Stimulated activated memory B cell treated with anti-CD40 and anti-IgM and Interleukin-4, amounts not matched to agents 10 μg/mL and 1 μg/mL and 100 μg/mL, for 72 hours (primary cell): ENCODE data around the gene KTN1.

Experiments
- ATAC-seq: fragments of 150-1000 bp; cut with Tn5 transposase; 2 replicates; pipeline ENCODE4 v1.10.0; 2021
- H3K27ac Mint-ChIP-seq: one replicate; pipeline ENCODE4 v1.8.0; 2022; ENCODE audit warnings: mild to moderate bottlenecking, mixed read lengths
- H3K27me3 Mint-ChIP-seq: one replicate; pipeline ENCODE4 v1.8.0; 2022; ENCODE audit warnings: mixed read lengths
- H3K36me3 Mint-ChIP-seq: one replicate; pipeline ENCODE4 v1.8.0; 2022; ENCODE audit warnings: mixed read lengths
- H3K4me1 Mint-ChIP-seq: one replicate; pipeline ENCODE4 v1.8.0; 2022; ENCODE audit warnings: mixed read lengths
- H3K4me3 Mint-ChIP-seq: one replicate; pipeline ENCODE4 v1.8.0; 2022; ENCODE audit warnings: mild to moderate bottlenecking, moderate library complexity, mixed read lengths
- H3K9me3 Mint-ChIP-seq: one replicate; pipeline ENCODE4 v1.8.0; 2022; ENCODE audit warnings: mixed read lengths

The KTN1 gene

DNA sequence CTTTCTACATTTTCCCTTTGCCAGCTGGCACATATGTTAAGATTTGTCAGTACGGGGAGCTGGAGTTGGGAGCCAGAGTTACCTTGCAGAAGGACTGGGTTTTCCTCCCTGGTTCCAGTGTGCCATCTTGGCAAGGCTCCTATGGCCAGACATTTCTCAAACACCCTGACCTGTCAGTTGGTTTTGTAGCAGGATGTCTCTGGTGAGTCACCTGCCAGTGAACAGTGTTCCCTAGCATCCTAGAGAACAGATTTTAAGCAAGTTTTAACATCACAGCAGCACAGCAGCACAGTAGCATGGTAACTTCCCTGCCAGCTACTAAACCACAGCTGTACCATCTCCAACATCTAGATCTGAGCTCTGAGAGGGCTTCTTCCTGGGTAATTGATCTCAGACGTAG, 26.2 kb upstream of the KTN1 start:
- Mint-ChIP-seq H3K4me3 (no peak overlapping the region), H3K27ac (no peak overlapping the region), H3K9me3 (peaks cover 7% of the 10 kb centered on the region), H3K27me3 (no peaks in the 10 kb centered on the region), H3K36me3 (peaks cover 12% of the 10 kb centered on the region), H3K4me1 (no peaks in the 10 kb centered on the region)
- no peak for ATAC-seq

DNA sequence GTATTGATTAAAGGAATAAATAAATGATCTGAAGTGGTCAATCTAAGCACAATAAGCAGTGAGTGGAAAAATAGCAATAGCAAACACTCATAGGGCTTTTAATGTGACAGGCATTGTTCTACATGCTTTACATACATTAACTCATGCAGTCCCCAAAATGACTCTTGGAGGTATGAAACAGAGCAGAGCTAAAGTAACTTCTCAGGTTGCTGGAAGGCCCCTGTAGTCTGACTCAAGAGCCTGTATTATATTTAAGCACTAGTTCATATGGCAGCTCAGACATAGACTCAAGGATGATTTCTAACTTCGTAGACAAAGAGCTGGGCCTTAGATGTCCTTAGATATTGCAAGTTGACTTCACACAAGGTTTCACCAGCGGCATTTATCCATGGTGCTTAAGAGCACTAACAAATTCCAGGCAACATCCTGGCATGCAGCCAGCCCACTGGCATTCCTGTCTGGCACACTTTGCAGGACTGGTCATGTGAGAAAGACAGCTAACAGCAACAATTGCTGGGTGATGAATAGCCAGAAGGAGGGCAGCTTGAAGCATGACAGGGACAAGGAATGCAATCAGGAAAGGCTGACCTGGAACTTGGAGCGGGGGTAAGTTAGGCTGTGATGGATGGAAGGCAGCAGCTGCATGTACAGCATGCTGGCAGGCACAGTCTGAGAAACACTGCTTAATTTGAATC, 22.9 kb upstream of the KTN1 start:
- Mint-ChIP-seq H3K36me3 (peaks cover 17% of the 10 kb centered on the region), H3K4me3 (no peak overlapping the region), H3K4me1 (no peaks in the 10 kb centered on the region)

DNA sequence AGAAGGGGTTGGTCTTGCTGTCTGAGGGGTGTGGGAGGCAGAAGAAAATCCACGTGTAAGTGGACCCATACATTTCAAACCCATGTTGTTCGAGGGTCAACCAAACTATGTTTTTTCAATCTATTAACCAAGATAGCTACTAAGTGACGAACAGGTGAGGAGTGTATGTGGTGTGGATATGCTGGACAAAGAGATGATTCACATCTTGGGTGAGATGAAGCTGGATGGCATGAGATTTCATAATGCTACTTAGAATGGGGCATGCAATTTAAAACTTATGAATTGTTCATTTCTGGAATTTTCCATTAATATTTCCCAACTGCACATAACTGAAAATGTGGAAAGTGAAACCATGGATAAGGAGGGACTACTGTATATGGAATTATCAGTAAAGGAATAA, 17.9 kb upstream of the KTN1 start:
- no peak for ATAC-seq
- H3K4me1 Mint-ChIP-seq: no peaks in the 10 kb centered on the region
- H3K9me3 Mint-ChIP-seq: no peaks in the 10 kb centered on the region
- no peaks in the 10 kb centered on the region for H3K27me3 Mint-ChIP-seq
- no peak overlapping the region for H3K27ac Mint-ChIP-seq
- H3K36me3 Mint-ChIP-seq: peaks cover 5% of the 10 kb centered on the region
- no peak overlapping the region for H3K4me3 Mint-ChIP-seq

More for the DNA sequence above, 22.9 kb upstream of the KTN1 start:
- Mint-ChIP-seq H3K27ac (no peak overlapping the region), H3K27me3 (no peaks in the 10 kb centered on the region), H3K9me3 (peaks cover 4% of the 10 kb centered on the region)
- ATAC-seq: no peak

DNA sequence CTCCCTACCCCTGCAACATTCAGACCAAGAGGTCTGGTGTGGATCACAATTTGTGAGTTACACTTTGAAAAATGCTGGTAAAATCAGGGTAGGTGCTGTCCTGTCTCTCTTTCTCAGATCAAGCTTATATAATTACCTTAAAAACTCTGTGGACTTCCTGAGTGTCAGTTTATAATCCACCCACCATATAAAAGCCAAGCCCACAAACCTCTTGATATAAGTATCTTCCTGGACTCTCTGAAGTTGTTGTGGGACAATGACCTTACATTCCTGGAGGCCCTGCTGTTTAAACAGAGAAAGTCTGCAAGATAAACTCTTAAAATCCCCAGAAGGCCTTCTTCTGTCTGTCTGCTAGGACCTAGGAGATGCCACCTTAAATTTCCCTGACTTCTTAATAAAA, 11.4 kb upstream of the KTN1 start:
- Mint-ChIP-seq H3K27me3 (no peaks in the 10 kb centered on the region), H3K9me3 (no peaks in the 10 kb centered on the region), H3K4me3 (no peak overlapping the region), H3K36me3 (no peaks in the 10 kb centered on the region), H3K4me1 (peaks cover 11% of the 10 kb centered on the region), H3K27ac (no peak overlapping the region)
- ATAC-seq: no peak

DNA sequence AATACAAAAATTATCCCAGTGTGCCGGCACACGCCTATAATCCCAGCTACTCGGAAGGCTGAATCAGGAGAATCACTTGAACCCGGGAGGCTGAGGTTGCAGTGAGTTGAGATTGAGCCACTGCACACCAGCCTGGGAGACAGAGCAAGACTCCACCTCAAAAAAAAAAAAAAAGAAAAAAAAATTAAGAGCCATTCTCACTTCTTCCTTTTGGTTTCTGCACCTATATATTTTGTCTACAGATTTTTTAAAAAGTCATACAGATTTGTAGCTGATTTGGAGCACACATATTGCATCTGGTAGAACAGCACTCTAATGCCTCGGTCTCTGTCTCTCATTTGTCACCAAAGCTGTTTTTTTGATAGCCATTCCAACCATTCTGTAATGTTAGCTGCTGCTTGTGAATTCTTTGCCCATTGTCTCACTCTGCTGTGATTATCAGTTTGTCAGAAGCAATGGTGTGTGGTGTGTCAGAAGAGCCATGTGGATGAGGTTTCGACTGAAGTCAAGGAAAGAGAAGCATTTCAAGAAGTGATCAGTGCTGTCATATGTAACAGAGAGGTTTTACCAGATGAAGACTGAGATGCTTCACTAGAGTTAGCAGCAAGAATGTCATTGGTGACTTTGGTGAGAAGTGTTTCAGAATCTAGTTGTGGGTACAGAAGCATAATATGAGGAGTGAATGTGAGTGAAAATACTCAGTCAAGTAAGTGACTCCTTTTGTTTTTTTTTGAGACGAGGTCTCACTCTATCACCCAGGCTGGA, 8.7 kb upstream of the KTN1 start:
- Mint-ChIP-seq H3K9me3 (no peaks in the 10 kb centered on the region), H3K36me3 (no peaks in the 10 kb centered on the region), H3K4me1 (peaks cover 11% of the 10 kb centered on the region), H3K27me3 (no peaks in the 10 kb centered on the region), H3K27ac (peak overlapping the region; percentile 72), H3K4me3 (no peak overlapping the region)
- ATAC-seq: peak; percentile 80

DNA sequence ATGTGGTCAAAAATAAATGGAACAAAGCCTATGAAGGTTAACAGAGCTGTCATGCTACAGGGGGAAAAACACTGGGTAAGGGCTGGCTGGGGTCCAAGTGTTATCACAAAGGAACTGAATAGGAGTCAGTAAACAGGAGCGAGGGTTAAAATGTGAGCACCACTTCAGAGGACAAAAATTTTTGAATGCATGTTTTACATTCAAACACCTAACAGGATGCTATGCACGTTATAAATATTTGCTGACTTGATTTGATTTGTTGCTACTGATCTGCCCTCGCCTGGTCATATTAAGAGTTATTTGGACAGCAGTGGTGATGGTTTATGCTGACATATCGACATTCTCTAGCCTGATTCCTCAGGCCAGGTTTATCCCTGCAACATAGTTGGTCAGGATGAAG, 7.4 kb upstream of the KTN1 start:
- H3K4me3 Mint-ChIP-seq: no peak overlapping the region
- no peak for ATAC-seq
- H3K36me3 Mint-ChIP-seq: no peaks in the 10 kb centered on the region
- no peaks in the 10 kb centered on the region for H3K9me3 Mint-ChIP-seq
- H3K27ac Mint-ChIP-seq: no peak overlapping the region
- H3K4me1 Mint-ChIP-seq: peaks cover 11% of the 10 kb centered on the region
- no peaks in the 10 kb centered on the region for H3K27me3 Mint-ChIP-seq

DNA sequence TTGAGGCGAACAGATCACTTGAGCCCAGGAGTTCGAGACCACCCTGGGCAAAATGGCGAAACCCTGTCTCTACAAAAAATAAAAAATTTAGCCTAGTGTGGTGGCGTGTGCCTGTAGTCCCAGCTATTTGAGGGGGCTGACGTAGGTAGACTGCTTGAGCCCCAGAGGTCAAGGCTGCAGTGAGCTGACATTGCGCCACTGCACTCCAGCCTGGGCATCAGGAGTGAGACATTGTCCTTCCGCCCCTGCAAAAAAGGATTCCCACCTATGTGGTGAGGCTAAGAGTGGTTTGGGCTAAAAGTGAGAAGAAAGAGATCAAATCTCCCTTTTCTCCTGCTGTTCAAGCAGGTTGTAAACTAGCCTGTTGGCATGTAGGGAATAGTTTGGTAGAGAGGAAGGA, 5.0 kb upstream of the KTN1 start:
- no peak for ATAC-seq
- no peak overlapping the region for H3K27ac Mint-ChIP-seq
- H3K36me3 Mint-ChIP-seq: no peaks in the 10 kb centered on the region
- H3K4me3 Mint-ChIP-seq: no peak overlapping the region
- H3K4me1 Mint-ChIP-seq: peaks cover 26% of the 10 kb centered on the region
- no peaks in the 10 kb centered on the region for H3K27me3 Mint-ChIP-seq
- H3K9me3 Mint-ChIP-seq: no peaks in the 10 kb centered on the region

DNA sequence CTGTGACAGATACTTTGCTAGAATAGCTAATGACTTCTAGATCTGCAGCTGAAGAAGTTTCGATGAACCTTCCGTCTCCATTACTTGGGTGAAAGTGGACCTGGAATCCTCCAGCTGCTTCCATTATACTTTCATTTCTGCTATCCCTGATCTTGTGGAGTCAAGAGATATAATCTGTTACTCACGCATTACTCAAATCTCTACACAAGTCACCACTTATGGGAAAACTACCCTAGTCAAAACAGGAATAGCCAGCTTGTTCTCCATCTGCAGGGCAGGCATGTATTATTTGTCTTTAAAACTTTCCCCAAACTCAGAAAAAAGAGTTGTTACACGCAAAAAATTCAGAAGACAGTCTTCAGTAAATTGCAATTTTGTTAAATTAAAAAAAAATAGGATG, 2.8 kb upstream of the KTN1 start:
- Mint-ChIP-seq H3K27me3 (no peaks in the 10 kb centered on the region), H3K4me3 (no peak overlapping the region), H3K36me3 (no peaks in the 10 kb centered on the region), H3K4me1 (peaks cover 26% of the 10 kb centered on the region), H3K27ac (no peak overlapping the region), H3K9me3 (no peaks in the 10 kb centered on the region)
- no peak for ATAC-seq

DNA sequence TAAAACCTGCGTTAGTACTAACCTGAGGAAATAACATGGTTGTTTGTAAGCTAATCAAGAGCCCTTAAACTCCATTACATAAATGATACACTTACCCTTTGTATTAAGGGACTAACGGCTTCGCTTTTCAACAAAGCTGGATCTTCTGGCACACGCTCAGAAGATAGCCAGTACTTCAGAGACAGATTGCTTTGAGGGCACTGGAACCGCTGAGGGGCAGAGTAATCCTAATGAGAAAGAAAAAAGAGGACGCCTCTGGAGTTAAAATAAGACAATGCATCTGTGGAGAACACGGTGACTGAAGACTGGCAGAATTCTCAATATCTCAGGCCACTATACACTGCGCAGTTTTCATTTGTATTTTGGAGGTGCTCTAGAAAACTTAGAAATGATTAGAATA, 1.5 kb upstream of the KTN1 start:
- peaks cover 26% of the 10 kb centered on the region for H3K4me1 Mint-ChIP-seq
- no peak overlapping the region for H3K4me3 Mint-ChIP-seq
- H3K9me3 Mint-ChIP-seq: no peaks in the 10 kb centered on the region
- no peak for ATAC-seq
- no peaks in the 10 kb centered on the region for H3K27me3 Mint-ChIP-seq
- no peaks in the 10 kb centered on the region for H3K36me3 Mint-ChIP-seq
- H3K27ac Mint-ChIP-seq: peak overlapping the region; percentile 98

DNA sequence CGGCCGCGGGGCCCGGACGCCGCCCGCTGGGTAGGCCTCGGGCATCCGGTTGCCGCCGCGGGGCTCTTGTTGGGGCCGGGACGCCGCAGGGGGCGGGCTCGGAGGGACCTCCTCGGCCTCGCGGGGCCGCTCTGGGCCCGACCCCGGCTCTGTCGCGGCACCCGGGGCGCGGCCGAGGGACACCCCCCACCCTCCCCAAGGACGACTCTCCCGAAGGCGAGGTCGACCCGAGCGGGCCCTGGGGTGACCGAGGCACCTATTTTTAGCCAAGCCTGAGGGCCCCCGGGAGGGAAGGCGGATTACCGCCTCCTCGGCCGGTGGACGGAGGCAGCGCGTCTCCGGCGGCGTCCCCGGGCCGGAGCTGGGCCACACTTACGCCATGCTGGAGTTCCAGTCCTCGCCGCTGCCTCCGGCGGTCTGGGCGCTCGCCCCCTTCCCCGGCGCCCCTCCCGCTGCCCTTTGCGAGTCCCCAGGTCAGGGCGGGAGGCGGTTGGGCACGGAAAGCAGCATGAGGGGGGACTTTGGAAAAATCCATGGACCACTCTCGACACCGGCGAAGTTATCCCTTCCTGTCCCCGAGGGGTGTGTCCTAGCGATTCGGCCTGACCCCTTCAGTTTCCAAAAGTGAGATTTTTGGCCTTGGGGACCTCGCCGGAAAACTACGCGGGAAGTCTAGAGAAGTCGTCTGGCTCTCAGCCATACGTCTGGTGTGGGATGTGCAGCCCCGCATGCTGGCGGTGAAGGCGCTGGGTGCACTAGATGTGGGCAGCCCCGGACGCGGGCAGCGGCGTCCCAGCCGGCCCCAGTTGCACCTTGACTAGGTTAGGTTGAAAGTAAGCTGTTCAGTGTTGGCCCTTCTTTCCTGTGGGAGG, 699 bp downstream of the KTN1 start:
- H3K27me3 Mint-ChIP-seq: no peaks in the 10 kb centered on the region
- peak overlapping the region; percentile 73 for H3K27ac Mint-ChIP-seq
- ATAC-seq: peak; percentile 82
- peaks cover 26% of the 10 kb centered on the region for H3K4me1 Mint-ChIP-seq
- H3K36me3 Mint-ChIP-seq: no peaks in the 10 kb centered on the region
- peak overlapping the region; percentile 81 for H3K4me3 Mint-ChIP-seq
- no peaks in the 10 kb centered on the region for H3K9me3 Mint-ChIP-seq

DNA sequence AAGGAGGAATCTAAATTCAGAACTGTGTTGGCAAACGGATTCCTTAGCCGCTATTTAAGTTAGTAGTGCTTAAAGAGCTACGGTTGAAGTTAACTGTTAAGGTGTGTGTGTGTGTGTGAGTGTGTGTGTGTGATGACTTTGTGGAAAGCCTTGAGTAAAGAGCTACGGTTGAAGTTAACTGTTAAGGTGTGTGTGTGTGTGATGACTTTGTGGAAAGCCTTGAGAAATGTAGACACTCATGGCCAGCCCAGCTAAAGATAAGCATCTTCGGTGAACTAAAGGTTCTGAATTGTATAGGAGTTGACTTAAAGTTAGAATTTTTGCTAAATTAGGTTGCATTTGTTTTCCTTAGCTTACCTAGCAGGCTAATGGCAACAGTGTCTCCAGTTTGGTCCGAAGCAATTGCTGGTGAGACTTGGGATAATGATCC, 1.4 kb downstream of the KTN1 start:
- Mint-ChIP-seq H3K27ac (peak overlapping the region; percentile 73), H3K4me3 (peak overlapping the region; percentile 81), H3K27me3 (no peaks in the 10 kb centered on the region), H3K4me1 (peaks cover 26% of the 10 kb centered on the region), H3K36me3 (no peaks in the 10 kb centered on the region), H3K9me3 (no peaks in the 10 kb centered on the region)
- ATAC-seq: no peak

DNA sequence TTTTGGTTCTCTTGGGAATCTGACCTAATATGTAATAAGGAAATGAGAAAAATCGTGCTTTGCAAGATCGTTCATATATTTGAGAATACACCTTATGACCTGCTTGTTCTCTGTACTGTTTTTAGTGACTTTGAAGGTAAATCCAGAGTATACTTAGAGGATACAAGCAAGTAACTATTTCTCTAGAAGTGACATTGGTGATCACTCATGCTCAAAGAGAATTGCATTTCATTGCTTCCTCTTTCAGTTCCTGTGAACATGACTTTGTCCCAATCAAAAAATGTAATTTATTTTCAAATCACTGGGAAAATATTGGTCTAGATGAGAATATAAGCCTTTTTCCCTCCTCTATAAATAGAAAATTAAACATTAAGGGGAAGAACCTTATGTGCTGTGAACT, 2.7 kb downstream of the KTN1 start:
- H3K27ac Mint-ChIP-seq: no peak overlapping the region
- H3K9me3 Mint-ChIP-seq: no peaks in the 10 kb centered on the region
- H3K4me1 Mint-ChIP-seq: peaks cover 26% of the 10 kb centered on the region
- ATAC-seq: peak; percentile 35
- peak overlapping the region; percentile 15 for H3K4me3 Mint-ChIP-seq
- no peaks in the 10 kb centered on the region for H3K27me3 Mint-ChIP-seq
- H3K36me3 Mint-ChIP-seq: no peaks in the 10 kb centered on the region

DNA sequence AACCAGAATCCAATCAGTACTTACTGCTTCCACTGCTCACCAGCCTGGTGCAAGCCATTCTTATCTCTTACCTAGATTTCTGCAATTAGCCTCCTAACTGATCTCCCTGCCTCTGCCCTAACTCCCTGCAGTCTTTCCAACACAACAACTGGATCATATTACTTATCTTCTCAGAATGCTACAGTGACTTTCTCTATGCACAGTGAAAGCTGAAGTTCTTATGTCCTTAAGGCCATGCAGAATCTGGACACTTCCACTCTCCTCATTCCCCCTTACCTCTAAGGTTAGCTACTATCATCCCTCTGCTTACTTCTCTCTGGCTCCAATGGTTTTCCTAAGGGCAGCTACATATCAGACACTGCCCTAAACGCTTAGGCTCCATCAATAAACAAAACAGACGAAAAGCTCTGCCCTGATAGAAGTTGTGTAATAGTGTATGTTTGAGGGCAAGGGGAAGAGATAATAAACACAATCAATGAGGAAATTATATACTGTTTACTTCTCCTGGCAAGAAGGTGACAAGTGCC, 4.0 kb downstream of the KTN1 start:
- no peak overlapping the region for H3K27ac Mint-ChIP-seq
- no peak overlapping the region for H3K4me3 Mint-ChIP-seq
- no peaks in the 10 kb centered on the region for H3K36me3 Mint-ChIP-seq
- no peaks in the 10 kb centered on the region for H3K9me3 Mint-ChIP-seq
- no peak for ATAC-seq
- H3K4me1 Mint-ChIP-seq: peaks cover 26% of the 10 kb centered on the region
- no peaks in the 10 kb centered on the region for H3K27me3 Mint-ChIP-seq

DNA sequence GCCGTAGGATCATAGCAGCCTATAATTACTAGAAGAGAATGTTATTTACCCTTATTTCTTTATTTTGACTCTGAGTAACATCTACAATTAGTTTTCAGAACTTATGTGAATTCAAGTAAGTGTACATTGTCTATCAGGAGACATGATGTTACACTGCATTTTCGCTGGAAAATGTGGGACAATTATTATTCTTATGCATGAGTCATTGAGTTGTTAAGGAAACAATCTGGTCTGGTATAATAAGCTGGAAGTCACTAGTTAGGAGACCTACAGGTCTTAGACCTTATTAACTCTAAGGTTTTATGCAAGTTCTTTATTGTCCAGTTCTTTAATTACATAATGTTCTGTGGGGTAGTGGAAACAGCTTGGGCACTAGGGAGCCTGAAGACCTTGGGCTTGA, 5.8 kb downstream of the KTN1 start:
- Mint-ChIP-seq H3K27ac (no peak overlapping the region), H3K4me1 (peaks cover 26% of the 10 kb centered on the region), H3K27me3 (no peaks in the 10 kb centered on the region), H3K36me3 (peaks cover 8% of the 10 kb centered on the region), H3K9me3 (peaks cover 3% of the 10 kb centered on the region), H3K4me3 (no peak overlapping the region)
- no peak for ATAC-seq

DNA sequence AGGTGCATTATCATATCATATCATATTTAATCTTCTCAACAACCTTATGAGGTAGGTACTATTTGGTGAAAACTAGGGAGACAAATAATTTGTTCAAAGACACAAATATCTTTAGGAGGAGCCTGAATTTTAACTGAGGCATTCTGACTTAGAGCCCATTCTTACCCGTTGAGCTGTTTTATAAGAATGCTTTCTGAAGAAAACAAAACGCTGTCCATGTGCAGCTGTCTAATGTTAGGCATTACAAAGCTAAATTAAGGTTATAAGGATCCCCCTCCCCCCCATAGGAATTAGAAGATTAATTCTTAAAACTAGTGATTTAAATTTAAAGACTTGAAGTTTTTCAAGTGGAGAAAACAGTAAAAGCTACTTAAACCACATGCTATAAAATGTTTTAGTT, 6.4 kb downstream of the KTN1 start:
- Mint-ChIP-seq H3K27me3 (no peaks in the 10 kb centered on the region), H3K36me3 (peaks cover 8% of the 10 kb centered on the region), H3K4me3 (no peak overlapping the region), H3K4me1 (peaks cover 21% of the 10 kb centered on the region), H3K27ac (no peak overlapping the region), H3K9me3 (peaks cover 3% of the 10 kb centered on the region)
- ATAC-seq: no peak
